ENCODE measurements around the gene VPS26C.
A peak's percentile ranks its signal among the peaks of the same experiment; 100 is the strongest.

The VPS26C gene

DNA sequence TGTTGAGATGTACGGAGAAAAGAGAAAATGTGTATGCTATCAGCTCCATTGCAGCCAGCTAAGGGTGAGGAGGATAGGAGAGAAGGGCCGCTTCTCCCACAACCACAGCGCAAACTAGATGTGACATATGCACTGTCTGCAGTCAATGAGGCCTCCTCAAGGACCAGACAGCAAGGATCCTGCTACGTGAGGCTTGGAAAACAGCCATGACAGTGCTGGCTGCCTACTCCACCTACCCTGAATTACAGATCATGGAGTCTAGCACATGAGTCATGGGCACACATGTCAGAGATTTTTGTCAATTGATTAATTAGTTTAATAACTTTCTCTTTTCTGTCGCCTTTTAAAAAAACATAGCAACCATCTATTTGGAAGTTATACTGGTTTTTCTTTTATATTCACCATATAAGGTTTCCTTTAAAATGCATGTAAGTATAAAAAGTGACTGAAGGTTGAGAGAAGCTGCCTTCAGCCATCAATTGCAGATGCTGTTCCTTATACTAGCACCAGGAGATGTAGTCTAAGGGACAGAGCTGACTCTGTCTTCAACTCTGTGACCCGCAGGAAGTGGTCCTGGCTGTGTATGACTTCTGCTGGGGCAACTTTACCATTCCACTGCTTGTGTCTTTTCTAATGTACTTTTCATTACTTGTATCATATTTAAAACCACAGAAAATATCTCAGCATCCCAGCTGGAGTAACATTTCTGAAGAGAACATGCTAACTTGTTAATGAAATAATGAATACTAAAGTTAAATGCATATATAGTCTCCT lies 3.1 kb downstream of the VPS26C start:
- peak; percentile 8 to 33 (median 27) for DNase-seq

DNA sequence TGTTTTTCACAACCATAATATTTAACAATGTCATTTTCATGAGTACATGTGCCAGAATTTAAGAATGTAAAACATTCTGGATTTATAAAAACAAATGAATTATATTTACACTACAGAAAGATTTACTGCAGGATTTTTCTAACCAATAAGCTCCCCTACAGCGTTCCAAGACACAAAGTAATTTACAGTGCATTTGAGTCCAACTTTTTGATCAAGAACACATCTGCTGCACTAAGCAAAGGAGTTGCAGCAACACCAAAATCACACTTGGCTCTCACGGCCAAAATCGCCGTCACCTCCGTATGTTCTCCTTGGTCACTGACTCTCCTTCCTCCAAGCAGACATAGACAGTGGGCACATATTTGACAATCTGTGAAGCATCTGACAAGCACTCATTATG lies 7.7 kb downstream of the VPS26C start:
- no peak for DNase-seq

DNA sequence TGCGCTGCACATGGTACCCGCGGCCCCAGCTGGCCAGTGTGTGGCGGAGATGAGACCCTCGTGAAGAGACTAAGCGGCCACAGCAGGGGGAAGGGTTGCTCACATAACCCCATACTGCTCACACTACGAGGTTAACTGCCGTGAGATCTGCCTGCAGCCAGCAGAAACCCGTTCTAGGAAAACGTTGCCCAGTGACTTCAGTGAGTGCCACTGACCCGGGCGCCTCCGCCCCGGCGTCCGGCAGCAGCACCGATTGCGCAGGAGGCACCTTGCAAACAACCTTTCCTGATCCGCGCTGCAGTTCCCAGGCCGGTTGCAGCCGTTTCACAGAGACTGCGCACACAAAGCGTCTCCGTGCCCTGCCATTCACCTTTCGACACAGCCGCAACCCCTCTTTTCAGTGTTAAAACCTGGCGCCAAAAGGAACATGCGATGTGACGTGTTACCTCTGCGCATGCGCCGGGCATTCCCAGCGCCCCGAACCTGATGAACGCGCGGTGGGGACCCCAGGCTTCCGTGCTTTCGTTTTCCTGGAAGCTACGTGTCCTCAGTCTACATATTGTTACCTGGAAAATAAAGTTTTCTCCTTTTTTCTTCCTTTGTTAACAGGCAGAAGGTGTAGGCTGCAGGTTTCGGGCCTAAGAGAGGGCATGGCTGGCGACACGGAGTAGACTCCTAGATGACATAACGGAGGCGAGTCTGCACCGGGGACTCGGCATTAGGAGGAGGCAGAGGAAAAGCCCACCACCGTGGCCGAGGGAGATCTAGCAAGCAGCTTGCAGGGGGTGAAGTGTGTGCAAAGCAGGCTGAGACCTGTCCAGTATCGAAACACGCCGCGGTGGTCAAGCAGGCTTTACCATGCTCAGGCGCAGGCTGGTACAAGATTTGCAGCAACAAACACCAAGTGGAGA lies 8.9 kb downstream of the VPS26C start:
- DNase-seq = peak; percentile 60 to 74 (median 64)

DNA sequence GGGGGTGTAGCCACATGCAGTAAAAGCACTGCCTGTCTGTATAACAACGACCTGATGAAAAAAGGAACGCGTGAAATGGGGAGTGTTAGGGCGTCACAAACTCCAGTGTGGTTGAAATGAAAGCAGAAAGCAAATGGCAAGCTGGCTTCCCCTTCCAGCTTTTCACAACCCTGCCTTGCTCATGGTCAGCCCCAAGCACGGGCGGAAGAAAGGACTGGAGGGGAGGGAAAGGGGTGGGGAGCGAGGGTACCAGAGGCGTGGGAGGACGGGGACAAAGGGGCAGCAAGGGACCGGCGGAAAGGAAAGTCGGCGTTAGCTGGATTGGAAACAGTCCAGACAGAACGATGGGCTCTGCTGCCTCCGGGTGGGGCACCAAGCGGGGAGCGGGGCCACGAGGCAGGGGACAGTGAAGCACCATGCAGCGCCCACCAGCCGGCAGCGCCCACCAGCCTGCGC lies 9.6 kb downstream of the VPS26C start:
- peak; percentile 79 to 85 (median 82) for DNase-seq

DNA sequence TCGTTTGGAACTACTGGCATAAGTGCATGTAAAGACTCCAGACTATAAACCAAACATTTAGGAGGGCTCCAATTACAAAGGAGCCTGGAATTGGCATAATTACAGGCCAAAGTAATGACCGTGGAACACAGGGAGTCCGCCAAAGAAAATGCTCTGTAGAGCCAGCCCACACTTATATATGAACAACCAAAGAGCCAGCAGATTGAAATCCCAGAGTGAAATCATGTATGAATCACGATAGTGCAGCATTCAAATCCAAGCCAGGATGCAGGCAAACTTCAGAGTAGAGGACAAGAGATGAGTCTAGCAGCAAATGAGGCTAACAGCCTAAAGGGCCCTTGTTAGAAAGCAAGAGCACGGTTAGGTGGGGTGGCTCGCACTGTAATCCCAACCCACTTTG lies 13.1 kb downstream of the VPS26C start:
- no peak for DNase-seq

DNA sequence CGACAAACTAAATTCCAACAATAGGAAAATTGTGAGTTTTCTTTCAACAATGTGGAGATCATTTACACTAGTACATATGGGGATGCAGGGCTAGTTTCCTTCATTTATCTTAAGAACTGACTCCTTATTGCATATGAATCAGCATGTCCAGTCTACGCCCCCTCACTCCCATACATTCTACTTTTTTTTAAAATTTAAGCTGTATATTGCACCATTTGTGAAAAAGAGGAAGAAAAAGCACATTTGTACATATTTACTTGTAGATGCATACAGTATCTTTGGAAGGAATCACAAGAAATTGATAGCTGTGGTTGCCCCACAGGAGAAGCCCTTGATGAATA lies 15.9 kb downstream of the VPS26C start:
- DNase-seq = peak; percentile 69 to 91 (median 86)

DNA sequence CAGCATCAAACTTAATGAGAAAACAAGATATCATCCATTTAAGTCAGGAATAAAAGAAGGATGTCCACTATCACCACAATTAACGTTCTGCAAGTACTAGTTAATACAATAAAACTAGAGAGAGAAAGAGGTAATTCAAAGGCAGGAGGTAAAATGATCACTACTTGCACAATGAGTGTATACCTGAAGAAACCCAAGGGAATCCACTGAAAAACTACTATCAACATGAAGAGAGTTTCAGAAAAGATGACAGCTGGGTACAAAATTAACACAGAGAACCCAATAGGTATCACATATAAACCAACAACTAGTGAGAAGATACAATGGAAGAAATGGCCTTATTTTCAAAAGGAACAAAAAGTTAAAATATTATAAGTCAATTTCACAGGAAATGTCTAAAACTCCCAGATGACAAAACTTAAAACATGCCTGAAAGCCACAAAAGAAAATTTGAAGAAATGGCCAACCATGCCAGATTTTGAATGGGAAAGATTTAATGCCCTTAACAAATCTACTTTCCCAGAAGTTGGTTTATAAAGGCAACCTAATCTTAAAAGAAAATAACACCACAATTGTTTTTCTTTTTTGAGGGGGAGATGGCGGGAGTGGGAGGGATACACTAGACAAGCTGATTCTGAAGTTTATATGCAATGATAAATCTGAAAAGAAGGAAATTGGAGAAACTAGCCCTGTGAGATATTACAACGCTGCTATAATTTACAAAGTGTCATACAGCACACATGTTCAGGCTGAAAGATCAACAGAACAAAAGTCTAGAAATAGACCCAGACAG lies 17.8 kb downstream of the VPS26C start:
- no peak for DNase-seq

DNA sequence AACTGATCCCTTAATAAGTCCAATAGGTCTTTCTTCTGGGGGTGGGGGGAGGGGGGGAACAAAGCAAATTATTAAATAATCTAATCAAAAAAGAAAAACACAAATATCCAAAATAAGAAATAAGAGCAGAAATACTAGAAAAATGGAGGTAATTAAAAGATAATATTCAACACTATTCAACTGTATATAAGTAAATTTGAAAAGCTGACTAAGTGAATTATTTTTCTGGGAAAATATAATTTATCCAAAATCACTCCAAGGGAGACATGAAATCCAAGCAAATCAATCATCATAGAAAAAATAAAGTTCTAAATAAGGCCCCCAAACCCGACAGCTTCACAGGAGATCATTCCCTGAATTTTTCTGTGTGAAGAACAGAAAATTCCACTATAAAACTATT lies 18.8 kb downstream of the VPS26C start:
- DNase-seq = no peak

DNA sequence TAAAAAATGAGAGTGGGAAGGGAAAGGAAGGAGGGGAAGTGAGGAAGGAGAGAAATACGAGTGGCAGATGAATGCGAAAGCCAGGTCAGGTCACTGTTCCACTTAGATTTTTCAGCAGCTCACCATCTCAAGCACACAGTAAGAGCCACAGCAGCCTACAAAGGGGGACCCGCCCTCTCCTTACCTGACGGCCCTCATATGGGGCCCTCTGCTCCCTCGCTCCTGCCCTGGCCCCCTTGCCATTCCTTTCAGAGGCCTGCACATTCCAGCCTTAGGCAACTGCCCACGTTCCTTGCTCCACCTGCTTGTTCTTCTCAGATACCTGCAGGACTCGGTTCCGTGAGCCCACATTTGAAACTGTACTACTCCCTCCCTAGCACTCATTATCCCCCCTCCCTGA lies 22.0 kb downstream of the VPS26C start:
- DNase-seq = no peak

DNA sequence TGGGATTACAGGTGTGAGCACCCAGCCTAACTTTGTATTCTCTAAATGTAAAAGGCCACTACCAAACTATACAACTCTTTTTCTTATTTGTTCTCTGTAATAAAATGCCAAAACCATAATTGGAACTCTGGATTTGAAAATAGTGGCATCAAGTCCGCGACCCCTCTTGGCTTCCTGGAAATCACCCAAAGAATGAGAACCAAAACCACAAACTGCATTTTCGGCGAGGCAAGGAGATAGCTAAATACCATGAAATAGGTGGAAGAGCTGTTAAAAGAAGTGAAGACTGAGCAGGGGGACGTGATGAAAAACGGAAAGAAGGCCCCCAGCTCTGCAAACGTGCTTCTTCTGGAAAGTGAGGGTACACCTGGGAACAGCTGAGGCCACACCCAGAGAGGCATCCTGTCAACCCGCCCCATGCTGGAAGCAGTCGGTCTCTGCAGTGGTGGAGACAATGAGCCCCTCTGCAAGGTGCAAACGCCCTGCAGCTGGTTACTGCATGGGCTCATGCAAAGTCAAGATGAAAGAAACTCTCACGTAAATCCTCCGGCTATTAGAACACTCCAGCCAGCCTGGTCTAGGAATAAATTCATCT lies 22.5 kb downstream of the VPS26C start:
- DNase-seq = no peak

DNA sequence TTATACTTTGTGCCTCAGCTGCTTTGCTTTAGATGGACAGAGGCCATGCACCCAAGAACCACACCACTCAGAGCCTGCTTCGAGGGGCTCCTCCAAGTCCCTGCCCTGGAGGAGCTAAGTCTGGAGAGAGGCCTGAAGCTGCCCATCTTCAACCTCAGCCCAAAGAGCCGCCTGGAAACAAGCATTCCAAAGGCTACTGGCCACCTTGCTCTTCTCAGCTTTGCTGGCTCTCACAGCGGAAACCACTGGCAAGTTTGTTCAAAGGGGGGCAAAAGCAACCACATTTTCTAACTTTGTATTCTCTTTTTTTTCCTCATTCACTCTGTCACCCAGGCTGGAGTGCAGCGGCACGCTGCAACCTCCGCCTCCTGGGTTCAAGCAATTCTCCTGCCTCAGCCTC lies 23.2 kb downstream of the VPS26C start:
- DNase-seq = no peak

DNA sequence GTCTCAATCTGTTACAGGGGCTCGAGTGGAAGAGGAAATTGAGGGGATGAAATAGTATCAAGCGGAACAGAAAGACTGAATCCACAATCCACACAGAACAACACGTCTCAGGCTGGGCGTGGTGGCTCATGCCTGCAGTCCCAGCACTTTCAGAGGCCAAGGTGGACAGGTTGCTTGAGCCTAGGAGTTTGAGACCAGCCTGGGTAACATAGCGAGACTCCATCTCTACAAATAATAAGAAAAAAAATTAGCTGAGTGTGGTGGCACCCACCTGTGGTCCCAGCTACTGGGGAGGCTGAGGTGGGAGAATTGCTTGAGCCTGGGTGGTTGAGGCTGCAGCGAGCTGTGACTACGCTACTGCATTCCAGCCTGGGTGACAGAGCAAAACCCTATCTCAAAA lies 25.7 kb downstream of the VPS26C start:
- DNase-seq = no peak

DNA sequence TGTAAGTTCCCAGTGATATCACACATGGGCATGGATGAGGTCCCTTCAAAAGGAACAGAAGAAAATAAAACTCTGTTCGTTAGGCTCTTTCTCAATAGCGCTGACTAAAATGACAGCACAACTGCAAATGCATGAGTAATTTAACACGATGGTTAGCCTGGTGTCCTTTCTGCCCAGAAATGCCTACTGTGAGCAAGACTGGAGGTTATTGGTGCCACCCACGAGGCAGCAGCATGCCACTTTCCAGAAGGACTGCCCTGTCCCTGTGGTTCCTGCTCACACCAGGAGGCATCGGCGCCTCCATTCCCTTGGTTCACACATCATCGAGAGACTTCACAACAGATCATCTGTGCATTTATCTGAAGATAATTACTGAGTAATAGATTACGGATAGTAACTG lies 26.2 kb downstream of the VPS26C start:
- peak in 2 of 3 donors; percentile 22 to 55 for DNase-seq

DNA sequence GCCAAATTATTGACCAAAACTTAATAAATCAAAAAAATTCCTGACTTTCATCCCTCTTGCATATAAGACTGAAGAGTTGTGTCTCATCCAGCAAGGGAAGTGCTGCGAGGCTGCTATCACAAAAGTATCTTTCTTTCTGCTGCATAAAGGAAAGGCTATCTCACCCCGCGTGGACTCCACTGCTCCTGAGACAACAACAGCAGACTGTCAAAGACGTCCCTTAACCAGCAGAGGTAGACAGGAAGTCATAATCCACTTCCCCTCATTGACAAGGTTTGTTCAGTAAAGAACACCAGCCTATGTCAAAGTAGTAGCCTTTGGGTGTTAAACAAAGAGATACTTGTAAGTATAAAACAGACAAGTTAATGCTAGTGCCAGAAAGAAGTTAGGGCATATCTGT lies 29.4 kb downstream of the VPS26C start:
- no peak for DNase-seq

DNA sequence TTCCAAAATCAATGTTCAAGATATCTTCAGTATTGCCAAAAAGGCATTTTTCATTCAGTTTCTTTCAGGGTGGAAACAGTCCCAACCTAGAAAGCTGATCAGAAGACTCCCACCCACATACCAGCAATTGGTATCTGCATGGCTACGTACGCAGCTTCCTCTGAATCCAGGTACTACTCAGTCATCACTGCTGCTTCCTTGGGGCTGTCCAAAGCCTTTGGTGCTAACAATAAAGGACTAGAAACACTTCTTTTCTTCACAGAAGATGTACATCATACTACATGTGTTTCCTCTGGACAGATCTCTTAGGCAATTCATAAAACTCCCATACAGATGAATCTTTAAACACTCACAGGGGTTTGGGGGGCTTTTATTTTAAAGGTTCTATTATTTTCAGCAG lies 29.8 kb downstream of the VPS26C start:
- no peak for DNase-seq

DNA sequence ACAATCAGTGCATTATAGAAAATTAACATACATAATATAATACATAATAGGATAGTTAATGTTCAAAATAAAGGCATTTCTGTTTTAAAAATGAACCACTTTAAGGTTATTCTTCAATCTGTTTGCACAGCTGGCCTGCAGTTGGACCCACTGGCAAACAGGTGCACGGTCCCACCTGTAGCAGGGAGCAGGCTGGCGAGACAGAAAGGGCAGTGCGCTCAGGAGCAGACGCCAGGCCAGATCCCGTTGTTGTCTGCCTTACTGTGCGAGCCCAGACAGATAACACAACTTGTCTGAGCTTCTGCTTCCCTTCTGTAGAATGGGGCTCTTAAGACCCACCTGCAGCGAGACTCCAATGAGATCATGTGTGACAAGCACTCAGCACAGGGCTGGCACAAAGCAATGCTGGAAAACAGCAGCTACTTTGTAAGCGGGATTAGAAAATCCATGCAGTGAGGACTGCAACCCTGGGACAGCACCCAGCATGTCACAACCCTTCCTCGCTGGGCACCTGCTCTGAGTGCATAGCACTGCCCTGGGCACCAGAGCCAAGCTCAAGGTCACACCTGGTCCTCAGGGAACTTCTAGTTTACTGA lies 33.5 kb downstream of the VPS26C start:
- no peak for DNase-seq

DNA sequence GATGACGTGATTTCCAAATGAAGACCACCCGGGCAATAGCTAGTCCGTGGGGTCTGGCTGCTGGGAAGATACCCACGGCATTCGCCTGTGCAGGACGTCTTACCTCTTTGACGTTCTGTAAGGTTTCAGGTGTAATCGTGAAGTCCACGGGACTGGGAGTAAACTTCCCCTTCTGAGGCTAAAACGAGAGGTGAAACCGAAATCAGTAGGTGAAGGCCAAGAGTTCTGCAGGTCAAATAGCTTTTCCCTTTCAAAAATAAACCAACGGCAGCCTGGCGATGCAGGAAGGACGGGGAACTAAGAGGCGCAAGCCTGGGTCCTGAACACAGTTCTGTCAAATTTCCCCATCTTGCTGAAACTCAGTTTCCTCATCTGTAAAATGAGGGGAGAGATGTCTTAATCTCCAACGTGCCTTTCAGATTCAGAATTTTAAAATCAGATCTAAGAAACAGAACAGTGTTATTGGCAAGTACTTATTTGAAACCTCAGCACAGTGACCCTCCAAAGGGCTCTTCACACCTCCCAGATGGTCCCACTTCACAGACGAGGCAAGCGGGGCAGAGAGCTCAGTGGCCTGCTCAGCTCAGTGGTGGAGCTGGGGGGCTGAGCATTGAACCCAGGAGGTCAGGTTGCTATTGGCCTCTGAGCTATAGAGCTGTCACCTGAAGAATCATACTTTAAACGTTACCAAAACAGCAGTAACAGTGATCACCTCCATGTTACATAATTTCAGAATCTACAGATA lies 34.7 kb downstream of the VPS26C start:
- no peak for DNase-seq

DNA sequence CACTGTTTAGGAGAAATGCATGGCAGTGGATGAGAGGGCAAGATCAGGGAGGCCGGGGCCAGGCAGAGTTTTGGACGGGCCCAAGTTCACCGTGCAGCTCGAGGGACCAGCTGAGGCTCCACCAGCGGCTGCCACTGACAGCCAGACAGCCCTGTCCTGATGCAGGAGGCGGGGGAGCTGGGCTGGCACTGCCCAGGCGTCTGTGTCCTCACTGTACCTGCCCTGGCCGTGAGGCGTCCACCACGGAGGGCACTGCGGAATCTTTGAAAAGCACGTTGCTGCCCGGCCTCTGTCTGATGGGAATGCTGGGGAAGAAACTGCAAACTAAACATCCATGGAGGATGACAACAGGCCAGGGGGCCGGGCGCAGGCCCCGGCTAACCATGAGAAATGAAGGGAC lies 35.5 kb downstream of the VPS26C start:
- DNase-seq = no peak

DNA sequence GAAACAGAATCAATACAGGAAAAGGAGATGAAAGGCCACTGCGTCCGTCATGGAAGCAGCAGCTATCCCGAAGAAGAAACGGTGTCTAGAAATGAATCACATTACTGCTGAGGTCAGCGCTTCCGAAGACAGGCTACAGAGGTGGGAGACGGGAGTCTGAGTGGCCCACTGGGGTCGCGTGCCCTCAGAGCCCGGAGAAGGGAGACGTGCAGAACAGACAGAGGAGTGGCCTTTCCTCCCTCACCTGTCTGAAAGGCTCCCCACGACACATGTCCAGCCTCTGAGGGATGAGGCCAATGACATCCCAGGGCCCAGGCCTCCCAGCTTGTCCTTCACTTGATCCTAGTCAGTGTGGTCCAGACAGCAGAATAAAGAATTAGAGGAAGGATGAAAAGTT lies 35.9 kb downstream of the VPS26C start:
- DNase-seq = no peak

DNA sequence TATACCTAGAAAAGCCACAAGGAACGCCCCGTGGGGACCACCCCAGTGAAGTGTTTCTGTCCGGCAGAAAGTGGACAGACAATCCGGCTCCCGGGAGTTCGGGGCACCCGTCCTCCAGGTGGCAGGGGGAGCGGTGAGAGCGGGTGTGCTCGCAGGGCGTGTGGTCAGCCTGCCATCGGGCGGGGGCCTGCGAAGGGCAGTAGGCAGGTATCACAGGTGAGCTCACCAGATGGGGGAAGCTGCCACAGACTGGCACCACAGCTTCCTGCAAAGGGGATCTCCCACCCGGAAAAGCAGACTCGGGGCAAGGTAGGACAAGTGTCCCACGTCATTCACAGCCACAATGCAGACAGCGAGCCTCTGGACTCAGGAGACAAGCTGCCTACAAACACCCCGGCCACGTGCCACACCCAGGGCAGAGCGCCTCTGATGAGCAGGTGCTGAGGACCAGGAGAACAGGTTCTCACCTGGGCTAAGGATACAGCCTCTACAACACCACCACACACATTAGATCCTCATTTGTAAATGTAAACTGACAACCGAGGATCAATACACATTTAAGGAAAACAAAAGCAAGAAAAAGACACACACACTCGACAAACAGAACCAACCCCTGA lies 36.4 kb downstream of the VPS26C start:
- DNase-seq = no peak

DNA sequence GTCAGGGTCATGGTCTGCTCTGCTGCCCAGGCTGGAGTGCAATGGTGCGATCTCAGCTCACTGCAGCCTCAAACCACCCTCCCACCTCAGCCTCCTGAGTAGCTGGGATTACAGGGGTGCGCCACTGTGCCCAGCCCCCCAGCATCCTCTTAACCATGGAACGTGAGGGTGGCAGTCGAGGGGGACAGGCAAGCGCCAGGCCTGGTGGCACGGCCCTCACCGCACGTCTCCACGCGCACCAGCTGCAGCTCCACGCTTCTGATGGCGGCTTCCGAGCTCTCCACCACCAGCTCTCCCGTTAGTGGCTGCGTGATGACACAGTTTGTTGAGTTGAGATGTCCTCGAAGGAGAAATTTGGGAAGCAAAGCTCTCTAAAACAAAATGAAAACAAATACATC lies 39.1 kb downstream of the VPS26C start:
- DNase-seq = no peak
